ENCODE results near the gene ABCF1. TPM values are rescaled to one million over a fixed set of nuclear protein-coding genes. Genes with fewer than 3 reads are reported as not detected.

ABCF1 gene
- total RNA-seq, 1 experiment from 2014 or later: 101 TPM

DNA sequence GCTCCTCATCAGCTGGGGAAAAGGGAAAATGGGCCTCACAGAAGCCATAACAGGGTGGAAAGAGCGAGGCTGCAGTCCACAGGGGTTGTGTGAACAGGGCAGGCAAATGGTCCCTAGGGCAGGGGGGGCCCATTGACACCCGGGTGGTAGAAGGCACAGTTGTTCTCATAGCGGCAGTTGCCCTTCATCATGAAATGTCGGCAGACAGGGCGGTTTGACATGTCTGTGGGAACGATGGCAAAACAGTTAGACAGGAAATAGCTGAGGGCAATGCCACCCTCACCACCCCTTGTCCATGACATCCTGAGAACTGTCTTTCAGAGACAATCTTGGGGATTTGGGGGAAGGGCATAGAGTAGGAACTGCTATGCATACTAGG, 30.2 kb downstream of the ABCF1 start:
- POLR2A ChIA-PET: interaction anchor here (1.3 to 1.8 kb wide), 2 partner anchors 11 to 13 kb away, joined by 6 to 7 read pairs; no protein-coding TSS in a partner anchor
- H3K27me3 Mint-ChIP-seq (ENCODE audit: low read depth): no peaks in the 10 kb centered on the region
- no peak overlapping the region for H3K27ac Mint-ChIP-seq
- ATAC-seq (no peak), DNase-seq (ENCODE audit: low spot score) (no peak)
- no peaks in the 10 kb centered on the region for H3K9me3 Mint-ChIP-seq
- CTCF ChIA-PET: interaction anchor here (1.2 to 2.7 kb wide), 3 partner anchors 60 to 148 kb away, joined by 3 to 5 read pairs (median 3); no protein-coding TSS in a partner anchor
- TF ChIP-seq ZBTB43 (CRISPR knock-in tag; IDR thresholded peaks at IDR 0.05) (no peak), ZNF671 (CRISPR knock-in tag; IDR thresholded peaks at IDR 0.05) (no peak), ZNF138 (CRISPR knock-in tag; conservative IDR thresholded peaks at IDR 0.05) (no peak), USF2 (CRISPR knock-in tag; IDR thresholded peaks at IDR 0.05) (no peak), PRRX2 (CRISPR knock-in tag; IDR thresholded peaks at IDR 0.05) (no peak), SOX15 (CRISPR knock-in tag; IDR thresholded peaks at IDR 0.05) (no peak), FOXK1 (CRISPR knock-in tag; IDR thresholded peaks at IDR 0.05) (no peak), ZNF425 (CRISPR knock-in tag; conservative IDR thresholded peaks at IDR 0.05) (no peak)
- TF ChIP-seq, protein P1, sequence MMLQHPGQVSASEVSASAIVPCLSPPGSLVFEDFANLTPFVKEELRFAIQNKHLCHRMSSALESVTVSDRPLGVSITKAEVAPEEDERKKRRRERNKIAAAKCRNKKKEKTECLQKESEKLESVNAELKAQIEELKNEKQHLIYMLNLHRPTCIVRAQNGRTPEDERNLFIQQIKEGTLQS (CRISPR knock-in tag; conservative IDR thresholded peaks at IDR 0.05): no peak
- TF ChIP-seq, protein P2, sequence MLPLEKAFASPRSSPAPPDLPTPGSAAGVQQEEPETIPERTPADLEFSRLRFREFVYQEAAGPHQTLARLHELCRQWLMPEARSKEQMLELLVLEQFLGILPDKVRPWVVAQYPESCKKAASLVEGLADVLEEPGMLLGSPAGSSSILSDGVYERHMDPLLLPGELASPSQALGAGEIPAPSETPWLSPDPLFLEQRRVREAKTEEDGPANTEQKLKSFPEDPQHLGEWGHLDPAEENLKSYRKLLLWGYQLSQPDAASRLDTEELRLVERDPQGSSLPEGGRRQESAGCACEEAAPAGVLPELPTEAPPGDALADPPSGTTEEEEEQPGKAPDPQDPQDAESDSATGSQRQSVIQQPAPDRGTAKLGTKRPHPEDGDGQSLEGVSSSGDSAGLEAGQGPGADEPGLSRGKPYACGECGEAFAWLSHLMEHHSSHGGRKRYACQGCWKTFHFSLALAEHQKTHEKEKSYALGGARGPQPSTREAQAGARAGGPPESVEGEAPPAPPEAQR (CRISPR knock-in tag; IDR thresholded peaks at IDR 0.05): no peak
- TF ChIP-seq, protein P3, sequence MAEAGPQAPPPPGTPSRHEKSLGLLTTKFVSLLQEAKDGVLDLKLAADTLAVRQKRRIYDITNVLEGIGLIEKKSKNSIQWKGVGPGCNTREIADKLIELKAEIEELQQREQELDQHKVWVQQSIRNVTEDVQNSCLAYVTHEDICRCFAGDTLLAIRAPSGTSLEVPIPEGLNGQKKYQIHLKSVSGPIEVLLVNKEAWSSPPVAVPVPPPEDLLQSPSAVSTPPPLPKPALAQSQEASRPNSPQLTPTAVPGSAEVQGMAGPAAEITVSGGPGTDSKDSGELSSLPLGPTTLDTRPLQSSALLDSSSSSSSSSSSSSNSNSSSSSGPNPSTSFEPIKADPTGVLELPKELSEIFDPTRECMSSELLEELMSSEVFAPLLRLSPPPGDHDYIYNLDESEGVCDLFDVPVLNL (CRISPR knock-in tag; IDR thresholded peaks at IDR 0.05; ENCODE audit: borderline replicate concordance, low read depth): no peak
- H3K36me3 Mint-ChIP-seq: peaks cover 59% of the 10 kb centered on the region
- no peak overlapping the region for H3K4me3 Mint-ChIP-seq
- no peaks in the 10 kb centered on the region for H3K4me1 Mint-ChIP-seq

DNA sequence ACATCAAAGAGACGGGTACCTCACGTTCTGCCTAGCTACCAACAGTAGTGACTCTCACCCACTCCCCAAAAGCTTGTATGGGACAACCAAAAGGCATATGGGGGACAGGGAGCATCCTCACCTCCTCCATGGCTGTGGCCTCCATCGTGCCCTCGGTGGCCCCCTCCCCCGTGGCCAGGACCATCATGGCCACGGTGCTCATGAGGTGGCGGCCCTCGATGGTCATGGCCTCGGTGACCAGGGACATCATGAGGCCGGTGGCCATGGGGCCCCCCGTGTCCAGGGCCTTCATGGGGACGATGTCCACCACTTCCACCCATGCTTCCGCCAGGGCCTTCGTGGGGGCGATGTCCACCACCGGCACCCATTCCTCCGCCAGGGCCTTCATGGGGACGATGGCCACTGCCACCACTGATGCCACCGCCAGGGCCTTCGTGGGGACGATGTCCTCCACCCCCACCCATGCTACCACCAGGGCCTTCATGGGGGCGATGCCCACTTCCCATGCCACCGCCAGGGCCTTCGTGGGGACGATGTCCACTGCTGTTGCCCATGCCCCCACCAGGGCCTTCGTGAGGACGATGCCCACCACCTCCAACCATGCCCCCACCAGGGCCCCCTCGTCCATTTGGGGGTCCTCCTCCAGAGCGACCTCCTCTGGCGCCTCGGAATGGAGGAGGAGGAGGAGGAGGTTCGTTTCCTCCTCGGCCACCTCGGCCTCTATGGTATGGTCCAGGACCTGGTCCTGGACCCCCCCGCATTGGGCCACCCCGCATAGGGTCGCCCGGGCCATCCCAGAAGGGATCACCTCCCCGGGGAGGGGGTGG, 30.8 kb downstream of the ABCF1 start:
- ATAC-seq: no peak
- ChIA-PET CTCF (interaction anchor here (1.2 to 2.7 kb wide), 2 partner anchors 61 to 148 kb away, joined by 3 to 5 read pairs; no protein-coding TSS in a partner anchor), POLR2A (interaction anchor here (1.8 kb wide), 1 partner anchor 13 kb away, joined by 7 read pairs; no protein-coding TSS in a partner anchor)
- peaks cover 65% of the 10 kb centered on the region for H3K36me3 Mint-ChIP-seq
- H3K27me3 Mint-ChIP-seq (ENCODE audit: low read depth): no peaks in the 10 kb centered on the region
- no peak overlapping the region for H3K4me3 Mint-ChIP-seq
- DNase-seq (ENCODE audit: low spot score): no peak
- H3K9me3 Mint-ChIP-seq: no peaks in the 10 kb centered on the region
- H3K27ac Mint-ChIP-seq: no peak overlapping the region
- H3K4me1 Mint-ChIP-seq: no peaks in the 10 kb centered on the region
- TF ChIP-seq SMAD4 (CRISPR knock-in tag; IDR thresholded peaks at IDR 0.05) (no peak), ZNF423 (CRISPR knock-in tag; IDR thresholded peaks at IDR 0.05) (no peak), ZBTB21 (CRISPR knock-in tag; IDR thresholded peaks at IDR 0.05; ENCODE audit: borderline replicate concordance) (no peak), GRHL2 (CRISPR knock-in tag; IDR thresholded peaks at IDR 0.05; ENCODE audit: insufficient replicate concordance, severe bottlenecking) (no peak), ZNF263 (CRISPR knock-in tag; IDR thresholded peaks at IDR 0.05; ENCODE audit: low read depth) (no peak), NFE2L1 (CRISPR knock-in tag; IDR thresholded peaks at IDR 0.05) (no peak), FOXP1 (CRISPR knock-in tag; IDR thresholded peaks at IDR 0.05; ENCODE audit: borderline replicate concordance) (no peak), USF2 (CRISPR knock-in tag; IDR thresholded peaks at IDR 0.05) (no peak)
- TF ChIP-seq, protein P4, sequence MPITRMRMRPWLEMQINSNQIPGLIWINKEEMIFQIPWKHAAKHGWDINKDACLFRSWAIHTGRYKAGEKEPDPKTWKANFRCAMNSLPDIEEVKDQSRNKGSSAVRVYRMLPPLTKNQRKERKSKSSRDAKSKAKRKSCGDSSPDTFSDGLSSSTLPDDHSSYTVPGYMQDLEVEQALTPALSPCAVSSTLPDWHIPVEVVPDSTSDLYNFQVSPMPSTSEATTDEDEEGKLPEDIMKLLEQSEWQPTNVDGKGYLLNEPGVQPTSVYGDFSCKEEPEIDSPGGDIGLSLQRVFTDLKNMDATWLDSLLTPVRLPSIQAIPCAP (CRISPR knock-in tag; IDR thresholded peaks at IDR 0.05): no peak
- TF ChIP-seq, protein P5, sequence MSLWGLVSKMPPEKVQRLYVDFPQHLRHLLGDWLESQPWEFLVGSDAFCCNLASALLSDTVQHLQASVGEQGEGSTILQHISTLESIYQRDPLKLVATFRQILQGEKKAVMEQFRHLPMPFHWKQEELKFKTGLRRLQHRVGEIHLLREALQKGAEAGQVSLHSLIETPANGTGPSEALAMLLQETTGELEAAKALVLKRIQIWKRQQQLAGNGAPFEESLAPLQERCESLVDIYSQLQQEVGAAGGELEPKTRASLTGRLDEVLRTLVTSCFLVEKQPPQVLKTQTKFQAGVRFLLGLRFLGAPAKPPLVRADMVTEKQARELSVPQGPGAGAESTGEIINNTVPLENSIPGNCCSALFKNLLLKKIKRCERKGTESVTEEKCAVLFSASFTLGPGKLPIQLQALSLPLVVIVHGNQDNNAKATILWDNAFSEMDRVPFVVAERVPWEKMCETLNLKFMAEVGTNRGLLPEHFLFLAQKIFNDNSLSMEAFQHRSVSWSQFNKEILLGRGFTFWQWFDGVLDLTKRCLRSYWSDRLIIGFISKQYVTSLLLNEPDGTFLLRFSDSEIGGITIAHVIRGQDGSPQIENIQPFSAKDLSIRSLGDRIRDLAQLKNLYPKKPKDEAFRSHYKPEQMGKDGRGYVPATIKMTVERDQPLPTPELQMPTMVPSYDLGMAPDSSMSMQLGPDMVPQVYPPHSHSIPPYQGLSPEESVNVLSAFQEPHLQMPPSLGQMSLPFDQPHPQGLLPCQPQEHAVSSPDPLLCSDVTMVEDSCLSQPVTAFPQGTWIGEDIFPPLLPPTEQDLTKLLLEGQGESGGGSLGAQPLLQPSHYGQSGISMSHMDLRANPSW (CRISPR knock-in tag; conservative IDR thresholded peaks at IDR 0.05; ENCODE audit: low read depth): no peak
